IPS-20b (cell line): ENCODE results near the gene IMMT.

Experiments used
- H3K27ac ChIP-seq: one replicate; pipeline ENCODE4 v1.5.1; 2013; ENCODE audit warnings: low read length
- H3K27me3 ChIP-seq: 2 replicates; pipeline ENCODE4 v1.6.1; 2013; ENCODE audit warnings: mild to moderate bottlenecking, low read length, inconsistent platforms; ENCODE audit not compliant: insufficient read depth
- H3K36me3 ChIP-seq: 2 replicates; pipeline ENCODE4 v1.6.1; 2013; ENCODE audit warnings: low read depth, mild to moderate bottlenecking, inconsistent platforms, low read length, moderate library complexity; ENCODE audit not compliant: insufficient read depth
- H3K4me1 ChIP-seq: 2 replicates; pipeline ENCODE4 v1.6.1; 2013; ENCODE audit warnings: mild to moderate bottlenecking, control low read depth, inconsistent platforms, low read length, moderate library complexity; ENCODE audit not compliant: insufficient read depth
- H3K4me3 ChIP-seq: 2 replicates; pipeline ENCODE4 v1.5.1; 2013; ENCODE audit warnings: mild to moderate bottlenecking, low read length, inconsistent platforms
- H3K9ac ChIP-seq: 2 replicates; pipeline ENCODE4 v1.6.1; 2013; ENCODE audit warnings: low read depth, mild to moderate bottlenecking, inconsistent platforms, low read length, moderate library complexity
- H3K9me3 ChIP-seq: 2 replicates; pipeline ENCODE4 v1.6.1; 2013; ENCODE audit warnings: mild to moderate bottlenecking, low read depth, low read length, inconsistent platforms; ENCODE audit not compliant: insufficient read depth

The IMMT gene

GRCh38 chr2:86158286-86158685 is 37.0 kb downstream of the IMMT start:
- Histone ChIP-seq H3K27ac (no peak overlapping the region), H3K27me3 (no peaks in the 10 kb centered on the region), H3K9ac (no peak overlapping the region), H3K9me3 (no peaks in the 10 kb centered on the region), H3K36me3 (peaks cover 89% of the 10 kb centered on the region), H3K4me3 (no peak overlapping the region), H3K4me1 (no peaks in the 10 kb centered on the region)

DNA sequence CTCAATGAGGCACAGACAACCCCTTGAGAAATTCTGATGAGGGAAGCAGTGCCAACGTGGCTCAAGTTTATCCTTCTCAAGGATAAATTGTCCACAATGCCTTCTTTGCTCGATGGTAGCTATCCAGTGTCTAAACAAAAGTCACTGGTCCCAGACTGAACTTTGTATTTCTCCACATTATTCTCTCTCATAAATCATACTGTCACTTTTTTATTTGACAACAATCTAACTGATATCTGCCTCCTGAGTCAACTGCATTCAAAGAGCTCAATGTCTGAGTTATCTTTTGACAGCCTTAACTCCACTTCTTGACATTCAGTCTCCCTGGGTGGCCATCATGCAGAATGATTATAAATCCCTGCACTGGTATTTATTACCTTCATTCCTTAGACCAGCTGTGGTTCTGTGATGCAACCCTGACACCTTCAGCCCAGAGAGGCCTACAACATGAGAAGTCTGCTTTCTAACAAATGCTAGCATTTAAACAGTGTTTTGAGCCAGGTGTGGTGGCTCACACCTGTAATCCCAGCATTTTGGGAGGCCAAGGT is 38.2 kb downstream of the IMMT start:
- no peaks in the 10 kb centered on the region for H3K4me1 ChIP-seq
- H3K27ac ChIP-seq: no peak overlapping the region
- peaks cover 83% of the 10 kb centered on the region for H3K36me3 ChIP-seq
- H3K9me3 ChIP-seq: no peaks in the 10 kb centered on the region
- H3K9ac ChIP-seq: no peak overlapping the region
- no peak overlapping the region for H3K4me3 ChIP-seq
- H3K27me3 ChIP-seq: no peaks in the 10 kb centered on the region

- no peak overlapping the region for H3K27ac ChIP-seq
- H3K4me1 ChIP-seq: no peaks in the 10 kb centered on the region
- H3K36me3 ChIP-seq: peaks cover 87% of the 10 kb centered on the region
- H3K9me3 ChIP-seq: no peaks in the 10 kb centered on the region
- H3K27me3 ChIP-seq: no peaks in the 10 kb centered on the region
- no peak overlapping the region for H3K4me3 ChIP-seq
- no peak overlapping the region for H3K9ac ChIP-seq
These were observed 44.8 kb downstream of the IMMT start for GRCh38 chr2:86150502-86150901.

GRCh38 chr2:86147793-86148192 is 47.5 kb downstream of the IMMT start:
- no peaks in the 10 kb centered on the region for H3K4me1 ChIP-seq
- no peak overlapping the region for H3K9ac ChIP-seq
- H3K27ac ChIP-seq: no peak overlapping the region
- peaks cover 93% of the 10 kb centered on the region for H3K36me3 ChIP-seq
- H3K9me3 ChIP-seq: no peaks in the 10 kb centered on the region
- no peak overlapping the region for H3K4me3 ChIP-seq
- no peaks in the 10 kb centered on the region for H3K27me3 ChIP-seq

GRCh38 chr2:86143926-86144685 is 51.2 kb downstream of the IMMT start:
- Histone ChIP-seq H3K4me1 (no peaks in the 10 kb centered on the region), H3K36me3 (peaks cover 94% of the 10 kb centered on the region), H3K27ac (no peak overlapping the region), H3K4me3 (no peak overlapping the region), H3K9me3 (no peaks in the 10 kb centered on the region), H3K9ac (no peak overlapping the region), H3K27me3 (no peaks in the 10 kb centered on the region)

GRCh38 chr2:86143307-86143706 is 52.0 kb downstream of the IMMT start:
- Histone ChIP-seq H3K27ac (no peak overlapping the region), H3K9ac (no peak overlapping the region), H3K27me3 (no peaks in the 10 kb centered on the region), H3K4me1 (no peaks in the 10 kb centered on the region), H3K4me3 (no peak overlapping the region), H3K36me3 (peaks cover 94% of the 10 kb centered on the region), H3K9me3 (no peaks in the 10 kb centered on the region)

GRCh38 chr2:86142436-86143257 is 52.6 kb downstream of the IMMT start:
- H3K4me3 ChIP-seq: no peak overlapping the region
- H3K9ac ChIP-seq: no peak overlapping the region
- H3K36me3 ChIP-seq: peaks cover 94% of the 10 kb centered on the region
- no peaks in the 10 kb centered on the region for H3K9me3 ChIP-seq
- no peak overlapping the region for H3K27ac ChIP-seq
- H3K27me3 ChIP-seq: no peaks in the 10 kb centered on the region
- no peaks in the 10 kb centered on the region for H3K4me1 ChIP-seq

GRCh38 chr2:86140969-86141392 is 54.3 kb downstream of the IMMT start:
- Histone ChIP-seq H3K27me3 (no peaks in the 10 kb centered on the region), H3K36me3 (peaks cover 95% of the 10 kb centered on the region), H3K9me3 (no peaks in the 10 kb centered on the region), H3K4me1 (no peaks in the 10 kb centered on the region), H3K9ac (no peak overlapping the region), H3K4me3 (no peak overlapping the region), H3K27ac (no peak overlapping the region)

GRCh38 chr2:86139981-86140380 is 55.3 kb downstream of the IMMT start:
- Histone ChIP-seq H3K4me3 (no peak overlapping the region), H3K27me3 (no peaks in the 10 kb centered on the region), H3K36me3 (peaks cover 95% of the 10 kb centered on the region), H3K4me1 (no peaks in the 10 kb centered on the region), H3K9me3 (no peaks in the 10 kb centered on the region), H3K27ac (no peak overlapping the region), H3K9ac (no peak overlapping the region)

- H3K36me3 ChIP-seq: peaks cover 95% of the 10 kb centered on the region
- no peak overlapping the region for H3K4me3 ChIP-seq
- H3K9me3 ChIP-seq: no peaks in the 10 kb centered on the region
- H3K27ac ChIP-seq: no peak overlapping the region
- H3K9ac ChIP-seq: no peak overlapping the region
- H3K4me1 ChIP-seq: no peaks in the 10 kb centered on the region
- no peaks in the 10 kb centered on the region for H3K27me3 ChIP-seq
These were observed 56.3 kb downstream of the IMMT start for GRCh38 chr2:86138736-86139625.

DNA sequence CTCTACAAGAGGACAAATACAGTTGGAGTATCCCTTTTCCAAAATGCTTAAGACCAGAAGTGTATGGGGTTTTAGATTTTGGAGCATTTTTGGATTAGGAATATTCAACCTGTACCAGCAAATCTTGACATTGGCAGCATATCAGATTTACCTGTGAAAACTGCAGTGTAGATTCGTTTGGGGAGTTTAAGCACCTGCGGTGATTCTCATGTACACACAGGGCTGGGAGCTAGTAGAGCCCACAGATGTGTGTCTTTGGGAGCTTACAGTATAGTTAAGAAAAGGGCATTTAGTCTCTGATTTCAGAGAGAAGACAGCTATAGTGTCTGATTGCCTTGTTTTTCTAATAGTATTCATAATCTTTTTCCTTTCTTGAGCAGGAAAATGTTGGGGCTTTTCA is 59.1 kb downstream of the IMMT start:
- Histone ChIP-seq H3K4me1 (no peaks in the 10 kb centered on the region), H3K4me3 (no peak overlapping the region), H3K36me3 (peaks cover 98% of the 10 kb centered on the region), H3K9me3 (no peaks in the 10 kb centered on the region), H3K9ac (no peak overlapping the region), H3K27ac (no peak overlapping the region), H3K27me3 (no peaks in the 10 kb centered on the region)
